Measurements from ENCODE around the gene SCN2B. TPM values are rescaled to one million over a fixed set of nuclear protein-coding genes. Genes with fewer than 3 reads are reported as not detected.

The SCN2B gene
- total RNA-seq, 3 donors from 2014 or later, result 0.23 to 3.7 (median 0.34) TPM

- no peak for TF ChIP-seq CTCF (IDR thresholded peaks at IDR 0.05)
Measured at GRCh38 chr11:118166641-118167040, 9.8 kb downstream of the SCN2B start.

GRCh38 chr11:118164885-118165284, 11.6 kb downstream of the SCN2B start:
- TF ChIP-seq CTCF (IDR thresholded peaks at IDR 0.05), result no peak
- Histone ChIP-seq H3K4me3 (no peak overlapping the region), H3K9me3 (no peaks in the 10 kb centered on the region), H3K4me1 (ENCODE audit: low read depth) (no peaks in the 10 kb centered on the region), H3K36me3 (ENCODE audit: low read depth) (no peaks in the 10 kb centered on the region)
- ATAC-seq (no peak), DNase-seq (no peak)
- intact Hi-C loops (cut with DNase I, micrococcal nuclease), result no loop called here

More at GRCh38 chr11:118166641-118167040, 9.8 kb downstream of the SCN2B start:
- H3K4me1 ChIP-seq (ENCODE audit: low read depth), result peaks cover 3% of the 10 kb centered on the region
- intact Hi-C loops (cut with DNase I, micrococcal nuclease), result no loop called here
- no peak overlapping the region for H3K4me3 ChIP-seq
- ATAC-seq, result no peak
- DNase-seq, result no peak
- H3K36me3 ChIP-seq (ENCODE audit: low read depth), result no peaks in the 10 kb centered on the region
- H3K9me3 ChIP-seq, result no peaks in the 10 kb centered on the region

- no peaks in the 10 kb centered on the region for H3K36me3 ChIP-seq (ENCODE audit: low read depth)
- ATAC-seq (no peak), DNase-seq (no peak)
- no peaks in the 10 kb centered on the region for H3K4me1 ChIP-seq (ENCODE audit: low read depth)
- intact Hi-C loops (cut with DNase I, micrococcal nuclease), result no loop called here
- H3K4me3 ChIP-seq, result no peak overlapping the region
- no peaks in the 10 kb centered on the region for H3K9me3 ChIP-seq
- TF ChIP-seq CTCF (IDR thresholded peaks at IDR 0.05), result no peak
Measured at GRCh38 chr11:118163494-118163893, 12.9 kb downstream of the SCN2B start.

- no peak for TF ChIP-seq CTCF (IDR thresholded peaks at IDR 0.05)
- intact Hi-C loops (cut with DNase I, micrococcal nuclease), result no loop called here
- no peaks in the 10 kb centered on the region for H3K9me3 ChIP-seq
- H3K4me3 ChIP-seq, result no peak overlapping the region
- ATAC-seq (no peak), DNase-seq (no peak)
- H3K4me1 ChIP-seq (ENCODE audit: low read depth), result no peaks in the 10 kb centered on the region
- no peaks in the 10 kb centered on the region for H3K36me3 ChIP-seq (ENCODE audit: low read depth)
Measured at GRCh38 chr11:118162846-118163245, 13.6 kb downstream of the SCN2B start.

- TF ChIP-seq CTCF (IDR thresholded peaks at IDR 0.05), result no peak
- Histone ChIP-seq H3K9me3 (no peaks in the 10 kb centered on the region), H3K4me3 (no peak overlapping the region), H3K36me3 (ENCODE audit: low read depth) (no peaks in the 10 kb centered on the region), H3K4me1 (ENCODE audit: low read depth) (no peaks in the 10 kb centered on the region)
- intact Hi-C loops (cut with DNase I, micrococcal nuclease), result no loop called here
- no peak for DNase-seq
- ATAC-seq, result no peak
Measured at GRCh38 chr11:118161786-118162185, 14.7 kb downstream of the SCN2B start.

All from mucosa of descending colon (tissue), 3 donors.